OCI-LY7 (cell line): ENCODE results near the gene STAG1.

Experiments used
- CTCF ChIP-seq: fragments of 200-600 bp; sonication (generic); conservative IDR thresholded peaks from 2 replicates; pipeline ENCODE4 v1.5.1; 2014; ENCODE audit warnings: mild to moderate bottlenecking, antibody characterized with exemption, low read length, moderate library complexity, mixed read lengths
- EZH2phosphoT487 ChIP-seq: fragments of 200-600 bp; sonication (generic); IDR thresholded peaks from 2 replicates; pipeline ENCODE4 v1.6.1; 2018; ENCODE audit warnings: low read depth, borderline replicate concordance, mild to moderate bottlenecking, mixed run types, antibody characterized with exemption, low read length, moderate library complexity, mixed read lengths

DNA sequence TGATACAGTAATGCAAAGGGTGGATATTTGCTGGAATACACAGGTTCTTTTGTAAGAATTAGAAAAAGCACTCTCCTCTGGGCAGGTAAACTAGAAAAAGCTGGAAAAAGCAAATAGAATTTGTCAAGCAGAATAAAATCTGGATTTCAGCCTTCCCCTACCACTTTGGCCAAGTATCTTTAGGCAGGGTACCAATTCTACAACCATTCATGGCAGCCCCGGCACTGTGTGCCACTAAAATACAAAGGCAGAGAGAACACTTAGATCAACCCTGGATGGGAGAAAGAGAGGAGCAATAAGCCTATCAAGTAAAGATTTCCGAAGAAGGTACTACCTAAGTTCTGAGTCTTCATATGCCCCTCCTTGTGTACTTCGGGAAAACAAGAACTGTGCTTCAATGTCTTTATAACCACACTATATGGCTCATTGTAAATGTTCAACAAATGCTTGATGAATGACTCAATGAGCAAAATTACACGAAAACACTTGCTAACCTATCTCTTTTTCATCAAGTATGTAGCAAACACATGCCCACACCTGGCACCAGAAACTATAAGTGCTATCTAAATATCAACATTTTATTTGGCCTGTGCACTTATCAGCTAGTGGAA lies 20.8 kb downstream of the STAG1 start:
- TF ChIP-seq CTCF (no peak), EZH2phosphoT487 (no peak)
